B cell (primary cell): ENCODE measurements around the gene PLCB3. TPM values are rescaled to one million over a fixed set of nuclear protein-coding genes. Genes with fewer than 3 reads are reported as not detected.
A peak's percentile ranks its signal among the peaks of the same experiment; 100 is the strongest.

Source experiments
- ATAC-seq: fragments of 200-7000 bp; cut with Tn5 transposase; one replicate; pipeline ENCODE4 v1.10.0; 2021; ENCODE audit warnings: low read depth, mild to moderate bottlenecking, moderate number of reproducible peaks, moderate library complexity
- CTCF ChIA-PET: fragments of 350-600 bp; sonication (Branson Sonifier 250); formaldehyde crosslinking; loops from one replicate; lab custom pipeline; 2021; ENCODE audit warnings: antibody characterized with exemption, inconsistent platforms; lab: Charles Lee
- POLR2A ChIA-PET: fragments of 350-600 bp; sonication (Branson Sonifier 250); formaldehyde crosslinking; loops from one replicate; lab custom pipeline; 2021; ENCODE audit warnings: antibody characterized with exemption; lab: Charles Lee
- DNase-seq: peaks from one replicate; pipeline ENCODE4 v3.0.0; 2013
- H2AFZ ChIP-seq: 2 replicates; pipeline ENCODE4 v1.6.1; 2012; ENCODE audit warnings: mild to moderate bottlenecking, low read depth, low read length; ENCODE audit not compliant: insufficient read depth, poor library complexity, severe bottlenecking
- H3K27ac ChIP-seq, 2 donors: 1 replicate in 1 of 2; 2 replicates in 1 of 2; pipeline ENCODE4 v1.5.1; 2012 to 2013; ENCODE audit warnings: low read length in 2 of 2, mild to moderate bottlenecking in 2 of 2, moderate library complexity in 1 of 2
- H3K27me3 ChIP-seq, 4 experiments: fragments of 200-600 bp in 1 of 4; sonication (generic) in 1 of 4; replicated peaks in 1 of 4; 1 replicate in 2 of 4; 2 replicates in 2 of 4; pipeline versions ENCODE4 v1.6.1 to v1.7.0; 2013 to 2016; ENCODE audit warnings: low read length in 3 of 4, mild to moderate bottlenecking in 2 of 4, mixed read lengths in 1 of 4, moderate library complexity in 1 of 4; ENCODE audit not compliant: insufficient read depth in 4 of 4, control insufficient read depth in 3 of 4; ENCODE audit errors: control extremely low read depth in 1 of 4
- H3K36me3 ChIP-seq, 2 experiments: replicated peaks in 1 of 2; 1 replicate in 1 of 2; 2 replicates in 1 of 2; pipeline versions ENCODE4 v1.6.1 to v1.7.1; 2013; ENCODE audit warnings: low read length in 1 of 2; ENCODE audit not compliant: insufficient read depth in 2 of 2, control insufficient read depth in 1 of 2; ENCODE audit errors: control extremely low read depth in 1 of 2, extremely low read depth in 1 of 2
- H3K4me1 ChIP-seq, 2 donors: fragments of 200-600 bp in 1 of 2; sonication (generic) in 1 of 2; 1 replicate in 1 of 2; 2 replicates in 1 of 2; pipeline versions ENCODE4 v1.5.1 to v1.6.1; 2013 to 2017; ENCODE audit warnings: low read length in 2 of 2; ENCODE audit not compliant: control insufficient read depth in 2 of 2, insufficient read depth in 2 of 2
- H3K4me2 ChIP-seq: replicated peaks from 2 replicates; pipeline ENCODE3; 2012; ENCODE audit warnings: mild to moderate bottlenecking, low read depth, low read length; ENCODE audit not compliant: poor library complexity, severe bottlenecking
- H3K4me3 ChIP-seq, 5 experiments: fragments of 200-600 bp in 1 of 5; sonication (generic) in 1 of 5; 1 replicate in 3 of 5; 2 replicates in 2 of 5; pipeline versions ENCODE4 v1.5.1 to v1.7.0; 2011 to 2016; ENCODE audit warnings: low read length in 4 of 5, mild to moderate bottlenecking in 4 of 5, low read depth in 2 of 5, control low read depth in 1 of 5, moderate library complexity in 1 of 5; ENCODE audit not compliant: insufficient read depth in 1 of 5; ENCODE audit errors: control extremely low read depth in 1 of 5, extremely low read depth in 1 of 5
- H3K79me2 ChIP-seq: fragments of 200-600 bp; sonication (generic); one replicate; pipeline ENCODE4 v1.6.0; 2016; ENCODE audit warnings: low read length; ENCODE audit not compliant: control insufficient read depth, insufficient read depth
- H3K9ac ChIP-seq: fragments of 200-600 bp; sonication (generic); 2 replicates; pipeline ENCODE4 v1.6.1; 2017; ENCODE audit warnings: mild to moderate bottlenecking, low read length, moderate library complexity
- H3K9me3 ChIP-seq, 3 donors: one replicate each; pipeline versions ENCODE4 v1.6.1 to v1.7.1; 2013; ENCODE audit warnings: low read length in 2 of 3; ENCODE audit not compliant: control insufficient read depth in 2 of 3, insufficient read depth in 1 of 3; ENCODE audit errors: control extremely low read depth in 1 of 3
- H4K20me1 ChIP-seq: 2 replicates; pipeline ENCODE4 v1.6.0; 2012; ENCODE audit warnings: mild to moderate bottlenecking, low read length; ENCODE audit not compliant: insufficient read depth, control insufficient read depth, poor library complexity, severe bottlenecking
- H3K27ac Mint-ChIP-seq: one replicate; pipeline ENCODE4 v1.8.0; 2021; ENCODE audit warnings: mixed read lengths
- H3K27me3 Mint-ChIP-seq: one replicate; pipeline ENCODE4 v1.8.0; 2021; ENCODE audit warnings: mixed read lengths
- H3K4me1 Mint-ChIP-seq: one replicate; pipeline ENCODE4 v1.8.0; 2021; ENCODE audit warnings: mixed read lengths
- H3K4me3 Mint-ChIP-seq: one replicate; pipeline ENCODE4 v1.8.0; 2021; ENCODE audit warnings: mixed read lengths
- H3K9me3 Mint-ChIP-seq: one replicate; pipeline ENCODE4 v1.8.0; 2022; ENCODE audit warnings: mixed read lengths; ENCODE audit not compliant: insufficient read depth
- CTCF ChIP-seq: fragments of 200-600 bp; IDR thresholded peaks from one replicate; pipeline ENCODE4 v1.8.0; 2022; ENCODE audit warnings: antibody characterized with exemption, mild to moderate bottlenecking
- EZH2 ChIP-seq: IDR thresholded peaks from 2 replicates; pipeline ENCODE4 v1.6.1; 2012; ENCODE audit warnings: borderline replicate concordance, low read depth, mild to moderate bottlenecking, moderate library complexity, low read length; ENCODE audit not compliant: insufficient read depth, poor library complexity, severe bottlenecking
- WGBS: methylation state at CpG from one replicate; pipeline ENCODE4 v1.1.5; 2013; ENCODE audit warnings: missing lambda C conversion rate; ENCODE audit not compliant: insufficient coverage; 5-methylcytosine and 5-hydroxymethylcytosine counted together
- intact Hi-C: fragments of 100-400 bp; cut with micrococcal nuclease; formaldehyde crosslinking; loops from one replicate; pipeline ENCODE4 v1.10.0; 2022
- polyA plus RNA-seq: library from polyadenylated mRNA; depleted of rRNA; stranded (reverse); fragments of >200 nt; gene quantifications from 2 replicates; pipeline ENCODE4 v1.2.3, GENCODE V29; 2012
- total RNA-seq, 2 donors: library from RNA; stranded (reverse); fragments of 120-200 nt in 1 of 2; gene quantifications; 1 replicate in 1 of 2; 2 replicates in 1 of 2; pipeline versions ENCODE4 v1.2.3 to v1.2.4, GENCODE V29; 2013 to 2022

Gene PLCB3
- total and polyA plus RNA-seq, 2 donors (not counting 1 experiment from before 2014, with no cell fraction given): 3.0 to 8.1 TPM

DNA sequence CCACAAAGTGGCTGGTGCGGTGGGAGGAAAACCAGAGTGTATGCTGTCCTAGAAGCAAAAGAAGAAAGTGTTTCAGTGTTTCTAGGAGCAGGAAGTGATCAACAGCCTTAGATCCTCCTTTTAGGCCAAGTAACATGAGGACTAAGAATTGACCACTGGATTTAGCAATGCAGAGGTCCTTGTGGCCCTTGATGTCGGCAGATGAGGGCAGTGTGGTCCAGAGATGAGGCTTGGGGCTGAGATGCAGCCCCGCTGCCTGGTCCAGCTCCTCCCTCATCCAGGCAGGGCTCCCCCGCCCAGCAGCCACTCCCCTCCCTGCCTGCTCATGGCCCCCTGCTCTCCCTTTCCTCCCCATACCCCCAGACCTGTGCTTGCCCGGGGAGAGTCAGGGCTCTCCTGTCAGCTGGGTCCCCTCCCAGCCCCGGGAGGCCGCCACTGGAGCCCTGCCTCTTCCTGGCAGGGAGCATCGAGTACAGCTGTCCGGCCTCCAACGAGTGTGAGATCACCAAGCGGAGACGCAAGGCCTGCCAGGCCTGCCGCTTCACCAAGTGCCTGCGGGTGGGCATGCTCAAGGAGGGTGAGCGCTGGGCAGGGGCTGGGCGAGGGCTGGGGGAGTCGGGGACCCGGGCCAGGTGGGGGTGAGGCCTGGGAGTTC, 62.3 kb downstream of the PLCB3 start:
- POLR2A ChIA-PET: no interaction called here

More for the DNA sequence above, 62.3 kb downstream of the PLCB3 start:
- peaks cover 40% of the 10 kb centered on the region for H3K79me2 ChIP-seq
- no peak overlapping the region for H3K4me3 ChIP-seq
- CTCF ChIA-PET: interaction anchor here (1.6 to 1.7 kb wide), 2 partner anchors 9 to 47 kb away, joined by 4 to 5 read pairs; no protein-coding TSS in a partner anchor
- Mint-ChIP-seq H3K4me3 (no peak overlapping the region), H3K4me1 (peaks cover 23% of the 10 kb centered on the region), H3K27ac (no peak overlapping the region), H3K9me3 (no peaks in the 10 kb centered on the region), H3K27me3 (no peaks in the 10 kb centered on the region)
- intact Hi-C loops: no loop called here
- H3K27me3 ChIP-seq: no peaks in the 10 kb centered on the region
- DNase-seq (no peak), ATAC-seq (no peak)
- H3K36me3 ChIP-seq: peaks cover 0 to 32% of the 10 kb centered on the region in 2 experiments
- no peak overlapping the region for H3K9ac ChIP-seq
- H3K9me3 ChIP-seq: no peaks in the 10 kb centered on the region
- TF ChIP-seq CTCF (no peak), EZH2 (no peak)
- H3K4me1 ChIP-seq: peaks cover 0 to 18% of the 10 kb centered on the region in 2 donors
- WGBS: 97% methylated on average over 13 of the region's 18 CpGs
- H3K27ac ChIP-seq: peak overlapping the region in 1 of 2 donors; percentile 6
- no peak overlapping the region for H3K4me2 ChIP-seq
- H4K20me1 ChIP-seq: peaks cover 21% of the 10 kb centered on the region
- no peak overlapping the region for H2AFZ ChIP-seq
